Colonic mucosa (tissue), 4 donors: ENCODE results near the gene SORCS3. TPM values are rescaled to one million over a fixed set of nuclear protein-coding genes. Genes with fewer than 3 reads are reported as not detected.

Source experiments
- DNase-seq: peaks from one replicate; pipeline ENCODE4 v3.0.0-alpha.2; 2020
- H3K27ac ChIP-seq: fragments of 200-600 bp; one replicate; pipeline ENCODE4 v1.8.0; 2021
- H3K27me3 ChIP-seq: fragments of 200-600 bp; one replicate; pipeline ENCODE4 v1.8.0; 2021
- H3K36me3 ChIP-seq: fragments of 200-600 bp; one replicate; pipeline ENCODE4 v1.8.0; 2021
- H3K4me1 ChIP-seq: fragments of 200-600 bp; one replicate; pipeline ENCODE4 v1.8.0; 2021; ENCODE audit warnings: mild to moderate bottlenecking
- H3K4me3 ChIP-seq: fragments of 200-600 bp; one replicate; pipeline ENCODE4 v1.8.0; 2021
- H3K9ac ChIP-seq, 2 donors: one replicate each; pipeline ENCODE4 v1.7.0; 2013; ENCODE audit warnings: control low read depth in 2 of 2, low read depth in 2 of 2, low read length in 2 of 2
- H3K9me3 ChIP-seq: fragments of 200-600 bp; one replicate; pipeline ENCODE4 v1.8.0; 2021
- CTCF ChIP-seq: fragments of 200-600 bp; IDR thresholded peaks from one replicate; pipeline ENCODE4 v1.8.0; 2022; ENCODE audit warnings: antibody characterized with exemption, mild to moderate bottlenecking
- intact Hi-C: fragments of 100-400 bp; cut with DNase I; formaldehyde crosslinking; loops from one replicate; pipeline ENCODE4 v1.14.1; 2022
- total RNA-seq, 2 donors: library from RNA; stranded (reverse); fragmentation: NEBNext Ultra II Directional in 1 of 2; extraction: Animal tissue kit (Norgen Biotek cat#: 25700) in 1 of 2; gene quantifications; one replicate each; pipeline ENCODE4 v1.2.1, GENCODE V29; 2021
- donor health status: healthy.
- donor health status: DM: no; HTN: no; CAD: no.
- donor health status: DM: no; HTN: no; CAD: no.

Gene SORCS3
- total RNA-seq, 2 donors from 2014 or later: 0.08 TPM; not detected in 1

- Histone ChIP-seq H3K36me3 (no peaks in the 10 kb centered on the region), H3K9me3 (no peaks in the 10 kb centered on the region), H3K27ac (no peak overlapping the region), H3K4me3 (no peak overlapping the region), H3K4me1 (no peaks in the 10 kb centered on the region), H3K9ac (no peak overlapping the region), H3K27me3 (no peaks in the 10 kb centered on the region)
- TF ChIP-seq CTCF: no peak
- DNase-seq: no peak
- intact Hi-C loops: no loop called here
Measured at GRCh38 chr10:105188737-105189462, 547.8 kb downstream of the SORCS3 start.

DNA sequence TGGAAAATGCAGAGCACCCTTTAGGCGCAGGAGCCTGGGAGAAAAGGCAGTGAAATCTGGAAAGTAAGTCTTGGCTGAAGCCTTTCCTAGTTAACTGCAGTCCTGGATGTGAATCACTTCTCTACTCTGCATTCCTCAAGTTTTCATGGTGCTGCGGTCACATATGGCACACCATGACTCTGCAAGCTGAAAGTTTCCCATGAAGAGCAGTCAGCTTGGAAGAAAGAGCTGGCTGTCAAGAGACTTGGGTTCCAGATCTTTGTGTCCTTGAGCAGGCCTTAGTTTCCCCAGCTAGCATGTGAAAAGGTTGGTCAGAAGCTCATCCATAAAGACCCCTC lies 548.3 kb downstream of the SORCS3 start:
- intact Hi-C loops: no loop called here
- no peak overlapping the region for H3K4me3 ChIP-seq
- no peak overlapping the region for H3K9ac ChIP-seq
- no peaks in the 10 kb centered on the region for H3K9me3 ChIP-seq
- no peak overlapping the region for H3K27ac ChIP-seq
- DNase-seq: no peak
- no peaks in the 10 kb centered on the region for H3K4me1 ChIP-seq
- H3K36me3 ChIP-seq: no peaks in the 10 kb centered on the region
- H3K27me3 ChIP-seq: no peaks in the 10 kb centered on the region
- TF ChIP-seq CTCF: no peak

DNA sequence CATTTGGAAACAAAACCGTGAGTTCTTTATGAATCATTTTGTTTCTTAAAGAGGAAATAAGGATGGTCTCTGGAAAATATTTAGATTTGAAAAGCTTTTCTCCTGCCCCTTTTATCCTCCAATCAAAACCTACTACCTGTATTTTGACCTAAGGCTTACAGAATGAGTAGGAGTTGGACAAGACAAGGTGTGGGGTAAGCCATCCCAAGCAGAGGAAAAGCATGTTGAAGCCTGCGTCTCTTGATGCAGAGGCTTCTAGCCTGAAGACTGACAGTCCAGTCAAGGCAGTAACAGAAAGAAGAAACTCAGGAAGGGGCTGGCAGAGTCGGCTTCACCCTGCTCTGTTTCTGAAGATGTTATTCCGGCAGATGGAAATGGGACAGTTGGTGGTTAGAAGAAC lies 551.1 kb downstream of the SORCS3 start:
- H3K27me3 ChIP-seq: no peaks in the 10 kb centered on the region
- no peak for TF ChIP-seq CTCF
- intact Hi-C loops: no loop called here

DNA sequence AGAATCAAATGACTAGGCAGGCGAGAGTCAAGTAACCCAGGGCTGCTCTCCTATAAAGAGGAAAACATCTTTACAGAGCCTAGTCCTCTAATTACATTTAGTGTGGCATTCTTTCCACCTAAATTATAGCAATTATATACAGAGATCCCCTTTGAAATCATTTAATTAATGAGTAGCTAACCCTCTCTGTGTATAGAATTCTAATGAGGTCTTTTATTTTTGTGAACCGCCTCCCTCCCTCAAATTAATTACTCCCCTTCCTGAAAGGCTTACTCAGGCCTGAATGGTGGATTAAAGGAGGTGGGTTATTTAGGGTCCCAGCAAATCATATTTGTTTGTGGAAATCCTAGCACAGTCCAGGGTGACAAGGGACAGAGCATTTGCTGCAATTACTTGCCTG lies 551.8 kb downstream of the SORCS3 start:
- Histone ChIP-seq H3K36me3 (no peaks in the 10 kb centered on the region), H3K4me1 (no peaks in the 10 kb centered on the region), H3K9me3 (no peaks in the 10 kb centered on the region), H3K9ac (no peak overlapping the region), H3K27me3 (no peaks in the 10 kb centered on the region), H3K27ac (no peak overlapping the region), H3K4me3 (no peak overlapping the region)
- intact Hi-C loops: no loop called here
- no peak for TF ChIP-seq CTCF
- no peak for DNase-seq

More for the DNA sequence above, 551.1 kb downstream of the SORCS3 start:
- Histone ChIP-seq H3K4me1 (no peaks in the 10 kb centered on the region), H3K4me3 (no peak overlapping the region), H3K9me3 (no peaks in the 10 kb centered on the region), H3K9ac (no peak overlapping the region), H3K36me3 (no peaks in the 10 kb centered on the region), H3K27ac (no peak overlapping the region)
- no peak for DNase-seq

- Histone ChIP-seq H3K36me3 (no peaks in the 10 kb centered on the region), H3K27ac (no peak overlapping the region), H3K4me3 (no peak overlapping the region), H3K4me1 (no peaks in the 10 kb centered on the region), H3K9me3 (no peaks in the 10 kb centered on the region), H3K9ac (no peak overlapping the region), H3K27me3 (no peaks in the 10 kb centered on the region)
- no peak for TF ChIP-seq CTCF
- intact Hi-C loops: no loop called here
- DNase-seq: no peak
Measured at GRCh38 chr10:105195831-105196230, 554.7 kb downstream of the SORCS3 start.
